ENCODE data around the gene EMC10. TPM values are rescaled to one million over a fixed set of nuclear protein-coding genes. Genes with fewer than 3 reads are reported as not detected.

Gene EMC10
- total RNA-seq, 4 donors from 2014 or later: 48.5 to 79.4 (median 59.7) TPM

GRCh38 chr19:50490991-50491472 lies 14.7 kb downstream of the EMC10 start:
- 22% methylated on average over 26 of the region's 26 CpGs for WGBS, 2 donors
- no peak for DNase-seq (ENCODE audit: low spot score in 2 of 2)
- Histone ChIP-seq H3K4me3 (no peak overlapping the region), H3K27ac (no peak overlapping the region), H3K4me1 (peaks cover 0 to 9% (median 0%) of the 10 kb centered on the region in 4 donors), H3K9me3 (peaks cover 0 to 4% (median 0%) of the 10 kb centered on the region in 4 donors), H3K36me3 (peaks cover 0 to 5% (median 0%) of the 10 kb centered on the region in 3 donors), H3K27me3 (peaks cover 0 to 56% of the 10 kb centered on the region in 2 donors)
- TF ChIP-seq EP300 (IDR thresholded peaks at IDR 0.05): no peak
- no peak for TF ChIP-seq POLR2A (IDR thresholded peaks at IDR 0.05)
- TF ChIP-seq CTCF (IDR thresholded peaks at IDR 0.05): no peak

GRCh38 chr19:50492303-50493052 lies 16.2 kb downstream of the EMC10 start:
- no peak for TF ChIP-seq CTCF (IDR thresholded peaks at IDR 0.05)
- no peak for TF ChIP-seq POLR2A (IDR thresholded peaks at IDR 0.05)
- TF ChIP-seq EP300 (IDR thresholded peaks at IDR 0.05): no peak
- Histone ChIP-seq H3K9me3 (peaks cover 0 to 4% (median 0%) of the 10 kb centered on the region in 4 donors), H3K36me3 (peaks cover 0 to 5% (median 0%) of the 10 kb centered on the region in 3 donors), H3K4me3 (no peak overlapping the region), H3K27me3 (peaks cover 0 to 47% of the 10 kb centered on the region in 2 donors), H3K4me1 (peaks cover 0 to 19% (median 0%) of the 10 kb centered on the region in 4 donors), H3K27ac (no peak overlapping the region)
- no peak for DNase-seq (ENCODE audit: low spot score in 2 of 2)
- WGBS, 2 donors: 2 to 12% methylated on average over 9 to 10 of the region's 12 CpGs

- H3K4me1 ChIP-seq: peaks cover 0 to 19% (median 0%) of the 10 kb centered on the region in 4 donors
- peaks cover 0 to 4% (median 0%) of the 10 kb centered on the region in 4 donors for H3K9me3 ChIP-seq
- H3K4me3 ChIP-seq: no peak overlapping the region
- TF ChIP-seq EP300 (IDR thresholded peaks at IDR 0.05): no peak
- no peak for TF ChIP-seq CTCF (IDR thresholded peaks at IDR 0.05)
- TF ChIP-seq POLR2A (IDR thresholded peaks at IDR 0.05): no peak
- H3K27ac ChIP-seq: no peak overlapping the region
- H3K27me3 ChIP-seq: peaks cover 0 to 42% of the 10 kb centered on the region in 2 donors
- peaks cover 0 to 5% (median 0%) of the 10 kb centered on the region in 3 donors for H3K36me3 ChIP-seq
- DNase-seq (ENCODE audit: low spot score in 2 of 2): no peak
- 54 to 62% methylated on average over 8 of the region's 8 CpGs for WGBS, 2 donors
These were observed 16.9 kb downstream of the EMC10 start for GRCh38 chr19:50493171-50493570.

- H3K9me3 ChIP-seq: peaks cover 0 to 4% (median 0%) of the 10 kb centered on the region in 4 donors
- peaks cover 0 to 30% of the 10 kb centered on the region in 2 donors for H3K27me3 ChIP-seq
- no peak overlapping the region for H3K27ac ChIP-seq
- DNase-seq (ENCODE audit: low spot score in 2 of 2): no peak
- peaks cover 0 to 19% (median 0%) of the 10 kb centered on the region in 4 donors for H3K4me1 ChIP-seq
- H3K36me3 ChIP-seq: peaks cover 0 to 5% (median 0%) of the 10 kb centered on the region in 3 donors
- TF ChIP-seq POLR2A (IDR thresholded peaks at IDR 0.05): no peak
- no peak for TF ChIP-seq CTCF (IDR thresholded peaks at IDR 0.05)
- no peak for TF ChIP-seq EP300 (IDR thresholded peaks at IDR 0.05)
- WGBS, 2 donors: 55 to 59% methylated on average over 7 of the region's 7 CpGs
- no peak overlapping the region for H3K4me3 ChIP-seq
These were observed 18.1 kb downstream of the EMC10 start for GRCh38 chr19:50494186-50495019.
